Measurements from ENCODE around the gene COBLL1. TPM values are rescaled to one million over a fixed set of nuclear protein-coding genes. Genes with fewer than 3 reads are reported as not detected.

Gene COBLL1
- total and polyA plus RNA-seq, 8 donors = 18.0 to 74.5 (median 61.7) TPM

DNA sequence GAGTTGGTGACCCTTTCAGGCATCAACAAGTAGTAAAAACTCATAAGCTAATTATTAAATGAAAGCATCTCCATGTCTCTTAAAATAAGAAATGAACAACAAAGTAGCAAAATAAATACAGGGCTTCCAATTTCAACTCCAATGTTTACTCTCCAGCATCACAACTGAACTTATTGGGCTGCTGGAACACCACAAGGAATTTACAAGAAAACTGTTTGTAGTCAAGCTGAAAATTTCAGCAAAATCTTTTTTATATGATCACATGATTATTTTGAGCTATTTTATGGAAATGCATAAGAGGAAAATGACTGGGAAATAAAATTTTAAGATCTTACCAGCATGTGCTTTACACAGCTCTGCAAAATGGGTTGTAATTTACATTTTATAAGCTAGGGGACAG, 28.1 kb downstream of the COBLL1 start:
- no peak overlapping the region for H3K4me3 ChIP-seq
- H3K4me1 ChIP-seq = peaks cover 28 to 49% (median 30%) of the 10 kb centered on the region in 3 donors
- H3K27me3 ChIP-seq = no peaks in the 10 kb centered on the region
- intact Hi-C loops (cut with DNase I) = no loop called here
- H3K9me3 ChIP-seq = no peaks in the 10 kb centered on the region
- no peaks in the 10 kb centered on the region for H3K36me3 ChIP-seq
- TF ChIP-seq, protein P1, sequence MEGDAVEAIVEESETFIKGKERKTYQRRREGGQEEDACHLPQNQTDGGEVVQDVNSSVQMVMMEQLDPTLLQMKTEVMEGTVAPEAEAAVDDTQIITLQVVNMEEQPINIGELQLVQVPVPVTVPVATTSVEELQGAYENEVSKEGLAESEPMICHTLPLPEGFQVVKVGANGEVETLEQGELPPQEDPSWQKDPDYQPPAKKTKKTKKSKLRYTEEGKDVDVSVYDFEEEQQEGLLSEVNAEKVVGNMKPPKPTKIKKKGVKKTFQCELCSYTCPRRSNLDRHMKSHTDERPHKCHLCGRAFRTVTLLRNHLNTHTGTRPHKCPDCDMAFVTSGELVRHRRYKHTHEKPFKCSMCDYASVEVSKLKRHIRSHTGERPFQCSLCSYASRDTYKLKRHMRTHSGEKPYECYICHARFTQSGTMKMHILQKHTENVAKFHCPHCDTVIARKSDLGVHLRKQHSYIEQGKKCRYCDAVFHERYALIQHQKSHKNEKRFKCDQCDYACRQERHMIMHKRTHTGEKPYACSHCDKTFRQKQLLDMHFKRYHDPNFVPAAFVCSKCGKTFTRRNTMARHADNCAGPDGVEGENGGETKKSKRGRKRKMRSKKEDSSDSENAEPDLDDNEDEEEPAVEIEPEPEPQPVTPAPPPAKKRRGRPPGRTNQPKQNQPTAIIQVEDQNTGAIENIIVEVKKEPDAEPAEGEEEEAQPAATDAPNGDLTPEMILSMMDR (IDR thresholded peaks at IDR 0.05) = no peak
- H3K27ac ChIP-seq = no peak overlapping the region
- ATAC-seq (no peak), DNase-seq (no peak), FAIRE-seq (no peak)

DNA sequence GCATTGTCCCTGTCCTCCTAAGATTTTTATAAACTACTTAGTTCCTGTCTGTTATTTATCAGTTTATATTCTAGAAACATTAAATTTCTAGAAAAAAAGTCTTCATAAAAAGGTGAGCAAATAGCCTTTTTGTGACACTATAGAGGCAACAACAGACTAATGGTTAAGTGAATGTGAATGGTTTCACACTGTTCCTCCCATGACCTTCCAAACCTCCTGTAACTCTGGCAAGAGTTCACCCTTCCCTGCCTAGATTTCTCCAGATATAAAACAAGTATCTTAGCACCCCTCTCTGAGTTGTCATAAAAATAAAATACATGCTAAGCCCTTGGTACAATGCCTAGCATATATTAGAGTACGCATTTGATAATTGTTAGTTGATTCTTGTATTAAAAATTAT, 29.2 kb downstream of the COBLL1 start:
- WGBS, 2 donors = 87 to 96% methylated on average over 1 of the region's 1 CpG
- intact Hi-C loops (cut with DNase I) = no loop called here
- ATAC-seq = peak in 1 of 4 donors; percentile 42
- Histone ChIP-seq H3K27ac (peak overlapping the region in 1 of 4 donors; percentile 2), H3K36me3 (no peaks in the 10 kb centered on the region), H3K27me3 (no peaks in the 10 kb centered on the region), H3K4me1 (peaks cover 20 to 46% (median 34%) of the 10 kb centered on the region in 3 donors), H3K4me3 (no peak overlapping the region), H3K9me3 (no peaks in the 10 kb centered on the region)
- DNase-seq = no peak
- no peak for FAIRE-seq
- TF ChIP-seq, protein P1 (IDR thresholded peaks at IDR 0.05) = no peak

DNA sequence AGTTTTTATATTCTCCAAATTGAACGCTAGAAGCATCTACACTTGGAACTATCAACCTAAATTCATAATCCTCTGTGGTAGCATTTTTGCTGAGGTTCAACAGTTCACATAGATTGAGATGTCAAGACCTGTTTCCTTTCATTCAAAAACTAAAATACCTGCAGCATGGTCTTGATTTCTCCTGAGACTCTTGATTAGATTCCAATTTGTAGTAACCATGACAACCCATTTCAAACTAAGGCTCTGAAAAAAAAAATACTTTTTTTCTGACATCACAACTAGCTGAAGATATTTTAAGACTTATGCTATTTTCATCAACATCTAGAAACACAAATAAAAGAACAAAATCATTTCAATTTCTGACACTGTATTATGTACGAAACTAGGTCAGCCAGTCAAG, 29.8 kb downstream of the COBLL1 start:
- no peak for FAIRE-seq
- H3K4me1 ChIP-seq = peaks cover 20 to 46% (median 34%) of the 10 kb centered on the region in 3 donors
- peak overlapping the region in 1 of 4 donors; percentile 2 for H3K27ac ChIP-seq
- ATAC-seq = peak in 1 of 4 donors; percentile 20
- H3K36me3 ChIP-seq = no peaks in the 10 kb centered on the region
- H3K27me3 ChIP-seq = no peaks in the 10 kb centered on the region
- H3K4me3 ChIP-seq = no peak overlapping the region
- intact Hi-C loops (cut with DNase I) = no loop called here
- TF ChIP-seq, protein P1 (IDR thresholded peaks at IDR 0.05) = no peak
- WGBS, 2 donors = 81 to 82% methylated on average over 2 of the region's 2 CpGs
- no peak for DNase-seq
- no peaks in the 10 kb centered on the region for H3K9me3 ChIP-seq

DNA sequence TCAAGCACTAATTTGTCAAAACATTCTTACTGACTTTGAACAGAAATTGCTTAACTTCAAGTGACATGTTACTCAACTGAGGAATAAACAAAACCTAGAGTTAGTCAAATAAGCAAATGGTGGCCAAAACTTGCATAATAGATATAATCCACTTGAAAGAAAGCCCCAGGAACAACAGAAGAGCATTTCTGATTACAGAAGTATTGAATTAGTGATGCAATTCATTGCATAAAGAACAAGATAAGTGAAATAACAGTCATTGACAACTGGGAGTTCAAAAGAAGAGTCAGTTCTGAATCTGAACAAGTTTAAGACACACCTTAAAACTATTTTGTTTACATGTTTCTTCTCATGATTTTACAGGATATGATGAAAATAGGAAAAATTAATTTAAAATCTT, 30.8 kb downstream of the COBLL1 start:
- FAIRE-seq = peak; percentile 26
- peak; percentile 30 to 56 (median 50) for ATAC-seq

DNA sequence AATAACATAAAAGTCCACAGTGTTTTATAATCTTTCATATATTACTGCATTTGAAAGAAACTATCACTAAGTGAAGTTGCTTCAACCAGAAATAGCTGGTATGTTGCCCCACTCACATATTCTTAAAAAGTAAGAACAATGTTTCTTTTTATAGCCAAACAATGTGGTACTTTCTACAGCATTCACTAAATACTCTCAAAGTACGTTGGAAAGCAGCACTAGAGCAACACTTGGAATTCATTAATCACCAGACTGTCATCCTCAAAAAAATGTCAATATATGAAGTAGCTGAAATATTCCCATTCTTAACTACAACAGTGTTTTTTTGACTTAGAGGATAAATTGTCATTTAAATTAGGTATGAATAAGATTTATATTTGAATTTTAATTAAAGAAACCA, 32.8 kb downstream of the COBLL1 start:
- TF ChIP-seq, protein P1 (IDR thresholded peaks at IDR 0.05) = no peak
- Histone ChIP-seq H3K4me1 (peaks cover 20 to 46% (median 40%) of the 10 kb centered on the region in 3 donors), H3K27me3 (no peaks in the 10 kb centered on the region), H3K9me3 (no peaks in the 10 kb centered on the region), H3K27ac (peak overlapping the region in 2 of 4 donors; percentile 5 to 48), H3K4me3 (no peak overlapping the region), H3K36me3 (no peaks in the 10 kb centered on the region)
- ATAC-seq = peak; percentile 41 to 63 (median 48)
- intact Hi-C loops (cut with DNase I) = no loop called here
- DNase-seq = no peak
- 0 to 4% methylated on average over 1 of the region's 1 CpG for WGBS, 2 donors
- peak; percentile 56 for FAIRE-seq

More for the DNA sequence above, 30.8 kb downstream of the COBLL1 start:
- TF ChIP-seq, protein P1 (IDR thresholded peaks at IDR 0.05) = no peak
- Histone ChIP-seq H3K36me3 (no peaks in the 10 kb centered on the region), H3K9me3 (no peaks in the 10 kb centered on the region), H3K27ac (no peak overlapping the region), H3K4me3 (no peak overlapping the region), H3K27me3 (no peaks in the 10 kb centered on the region), H3K4me1 (peaks cover 20 to 46% (median 34%) of the 10 kb centered on the region in 3 donors)
- intact Hi-C loops (cut with DNase I) = no loop called here
- DNase-seq = no peak

Data from pancreas (tissue), 10 donors.